Fibroblast of villous mesenchyme (primary cell): ENCODE measurements around the gene ZNF219. TPM values are rescaled to one million over a fixed set of nuclear protein-coding genes. Genes with fewer than 3 reads are reported as not detected.

Source experiments
- DNase-seq: peaks from one replicate; pipeline ENCODE4 v3.0.0-alpha.2; 2010; ENCODE audit warnings: low read depth
- H3K4me3 ChIP-seq: 2 replicates; pipeline ENCODE4 v1.5.1; 2011; ENCODE audit warnings: low read depth, mild to moderate bottlenecking, low read length
- CTCF ChIP-seq: IDR thresholded peaks from 2 replicates; pipeline ENCODE4 v1.5.1; 2012; ENCODE audit warnings: low read depth, mild to moderate bottlenecking, low read length; ENCODE audit not compliant: insufficient read depth
- total RNA-seq: library from RNA; depleted of rRNA; stranded (reverse); fragments of >200 nt; gene quantifications from 2 replicates; pipeline ENCODE4 v1.2.3, GENCODE V29; 2012

Gene ZNF219
- total RNA-seq, 1 donor, result 1.7 TPM

- DNase-seq, result peak; percentile 59
- H3K4me3 ChIP-seq, result no peak overlapping the region
- no peak for TF ChIP-seq CTCF
These were observed 8.9 kb upstream of the ZNF219 start for GRCh38 chr14:21107283-21107800.

GRCh38 chr14:21106498-21107282 is 8.2 kb upstream of the ZNF219 start:
- peak; percentile 93 for TF ChIP-seq CTCF
- peak; percentile 77 for DNase-seq
- H3K4me3 ChIP-seq, result no peak overlapping the region

- H3K4me3 ChIP-seq, result no peak overlapping the region
- DNase-seq, result peak; percentile 40
- no peak for TF ChIP-seq CTCF
These were observed 7.7 kb upstream of the ZNF219 start for GRCh38 chr14:21106176-21106497.

GRCh38 chr14:21105095-21105494 is 6.6 kb upstream of the ZNF219 start:
- H3K4me3 ChIP-seq, result no peak overlapping the region
- no peak for TF ChIP-seq CTCF
- no peak for DNase-seq

- peak; percentile 99 for TF ChIP-seq CTCF
- DNase-seq, result peak; percentile 82
- H3K4me3 ChIP-seq, result peak overlapping the region; percentile 74
These were observed 6.1 kb upstream of the ZNF219 start for GRCh38 chr14:21104448-21105060.

GRCh38 chr14:21103710-21104447 is 5.4 kb upstream of the ZNF219 start:
- peak overlapping the region; percentile 74 for H3K4me3 ChIP-seq
- DNase-seq, result peak; percentile 97
- peak; percentile 71 for TF ChIP-seq CTCF
